ENCODE results near the gene FHAD1. TPM values are rescaled to one million over a fixed set of nuclear protein-coding genes. Genes with fewer than 3 reads are reported as not detected.

Gene FHAD1
- total and polyA plus RNA-seq, 2 experiments from 2014 or later = 0.13 to 0.68 TPM

DNA sequence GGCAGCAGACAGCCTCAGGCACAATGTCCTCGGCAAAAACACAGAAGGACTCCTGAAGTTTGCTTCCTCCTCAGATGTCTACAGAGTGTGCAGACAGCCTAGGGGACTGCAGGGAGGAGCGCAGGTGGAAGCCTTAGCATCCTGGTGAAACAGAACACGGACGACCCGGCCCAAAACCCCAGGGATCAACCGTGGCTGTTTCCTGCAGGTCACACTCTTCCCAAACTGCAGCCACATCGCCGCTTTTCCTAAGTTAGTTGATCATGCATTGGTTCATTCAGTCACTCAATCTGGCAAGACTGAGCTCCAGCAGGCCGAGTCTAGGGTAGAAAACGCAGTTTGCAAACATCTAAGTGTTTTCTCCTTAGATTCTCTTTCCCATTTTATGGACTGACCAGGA lies 33.4 kb downstream of the FHAD1 start:
- H3K79me2 ChIP-seq = no peaks in the 10 kb centered on the region
- H3K4me1 ChIP-seq (ENCODE audit: insufficient read depth) = peaks cover 11% of the 10 kb centered on the region
- no peaks in the 10 kb centered on the region for H3K27me3 ChIP-seq
- H3K4me3 ChIP-seq = no peak overlapping the region
- no peaks in the 10 kb centered on the region for H3K36me3 ChIP-seq (replicated peaks; ENCODE audit: insufficient read depth, low read depth)
- TF ChIP-seq, protein P1, sequence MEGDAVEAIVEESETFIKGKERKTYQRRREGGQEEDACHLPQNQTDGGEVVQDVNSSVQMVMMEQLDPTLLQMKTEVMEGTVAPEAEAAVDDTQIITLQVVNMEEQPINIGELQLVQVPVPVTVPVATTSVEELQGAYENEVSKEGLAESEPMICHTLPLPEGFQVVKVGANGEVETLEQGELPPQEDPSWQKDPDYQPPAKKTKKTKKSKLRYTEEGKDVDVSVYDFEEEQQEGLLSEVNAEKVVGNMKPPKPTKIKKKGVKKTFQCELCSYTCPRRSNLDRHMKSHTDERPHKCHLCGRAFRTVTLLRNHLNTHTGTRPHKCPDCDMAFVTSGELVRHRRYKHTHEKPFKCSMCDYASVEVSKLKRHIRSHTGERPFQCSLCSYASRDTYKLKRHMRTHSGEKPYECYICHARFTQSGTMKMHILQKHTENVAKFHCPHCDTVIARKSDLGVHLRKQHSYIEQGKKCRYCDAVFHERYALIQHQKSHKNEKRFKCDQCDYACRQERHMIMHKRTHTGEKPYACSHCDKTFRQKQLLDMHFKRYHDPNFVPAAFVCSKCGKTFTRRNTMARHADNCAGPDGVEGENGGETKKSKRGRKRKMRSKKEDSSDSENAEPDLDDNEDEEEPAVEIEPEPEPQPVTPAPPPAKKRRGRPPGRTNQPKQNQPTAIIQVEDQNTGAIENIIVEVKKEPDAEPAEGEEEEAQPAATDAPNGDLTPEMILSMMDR (IDR thresholded peaks at IDR 0.05; ENCODE audit: poor library complexity) = no peak
- TF ChIP-seq EZH2phosphoT487 (IDR thresholded peaks at IDR 0.05; ENCODE audit: low read depth, severe bottlenecking, unreplicated experiment) (no peak), EZH2 (IDR thresholded peaks at IDR 0.05; ENCODE audit: borderline replicate concordance) (no peak)
- no peaks in the 10 kb centered on the region for H3K9me2 ChIP-seq (replicated peaks; ENCODE audit: insufficient read depth)
- no peaks in the 10 kb centered on the region for H3K9me3 ChIP-seq (ENCODE audit: low read depth)
- 90% methylated on average over 10 of the region's 10 CpGs for WGBS (ENCODE audit: low lambda C conversion rate, missing lambda C conversion rate)
- H3K27ac ChIP-seq = no peak overlapping the region
- no peaks in the 10 kb centered on the region for H4K20me1 ChIP-seq (ENCODE audit: insufficient read depth, poor library complexity, severe bottlenecking)
- DNase-seq (ENCODE audit: low spot score) = no peak
- H2AFZ ChIP-seq = no peak overlapping the region
- H3K4me2 ChIP-seq = no peak overlapping the region

DNA sequence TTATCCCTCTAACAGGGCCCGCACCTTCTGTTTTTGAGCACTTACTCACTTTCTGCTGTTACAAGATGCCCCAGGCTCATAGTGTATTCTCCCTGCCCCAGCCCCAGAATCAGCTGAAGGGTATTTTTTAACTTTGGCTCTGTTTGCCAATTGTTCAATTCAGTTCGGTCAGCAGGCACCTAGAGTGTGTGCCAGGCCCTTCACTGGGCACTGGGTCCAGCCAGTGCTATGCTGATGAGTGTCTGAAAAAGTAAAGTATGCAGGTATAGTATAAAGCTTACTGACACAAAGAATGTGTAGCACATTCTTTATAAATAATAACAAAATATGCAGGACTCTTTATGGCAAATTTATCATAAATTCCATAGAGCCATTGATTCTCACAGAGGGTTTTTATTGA lies 35.0 kb downstream of the FHAD1 start:
- Histone ChIP-seq H3K9me3 (ENCODE audit: low read depth) (no peaks in the 10 kb centered on the region), H3K79me2 (no peaks in the 10 kb centered on the region), H3K27me3 (no peaks in the 10 kb centered on the region), H3K4me1 (ENCODE audit: insufficient read depth) (peaks cover 12% of the 10 kb centered on the region), H3K4me2 (no peak overlapping the region), H4K20me1 (ENCODE audit: insufficient read depth, poor library complexity, severe bottlenecking) (no peaks in the 10 kb centered on the region), H2AFZ (no peak overlapping the region), H3K9me2 (replicated peaks; ENCODE audit: insufficient read depth) (no peaks in the 10 kb centered on the region), H3K36me3 (replicated peaks; ENCODE audit: insufficient read depth, low read depth) (no peaks in the 10 kb centered on the region), H3K4me3 (no peak overlapping the region), H3K27ac (no peak overlapping the region)
- no peak for TF ChIP-seq EZH2 (IDR thresholded peaks at IDR 0.05; ENCODE audit: borderline replicate concordance)
- 95% methylated on average over 2 of the region's 2 CpGs for WGBS (ENCODE audit: low lambda C conversion rate, missing lambda C conversion rate)
- DNase-seq (ENCODE audit: low spot score) = no peak

DNA sequence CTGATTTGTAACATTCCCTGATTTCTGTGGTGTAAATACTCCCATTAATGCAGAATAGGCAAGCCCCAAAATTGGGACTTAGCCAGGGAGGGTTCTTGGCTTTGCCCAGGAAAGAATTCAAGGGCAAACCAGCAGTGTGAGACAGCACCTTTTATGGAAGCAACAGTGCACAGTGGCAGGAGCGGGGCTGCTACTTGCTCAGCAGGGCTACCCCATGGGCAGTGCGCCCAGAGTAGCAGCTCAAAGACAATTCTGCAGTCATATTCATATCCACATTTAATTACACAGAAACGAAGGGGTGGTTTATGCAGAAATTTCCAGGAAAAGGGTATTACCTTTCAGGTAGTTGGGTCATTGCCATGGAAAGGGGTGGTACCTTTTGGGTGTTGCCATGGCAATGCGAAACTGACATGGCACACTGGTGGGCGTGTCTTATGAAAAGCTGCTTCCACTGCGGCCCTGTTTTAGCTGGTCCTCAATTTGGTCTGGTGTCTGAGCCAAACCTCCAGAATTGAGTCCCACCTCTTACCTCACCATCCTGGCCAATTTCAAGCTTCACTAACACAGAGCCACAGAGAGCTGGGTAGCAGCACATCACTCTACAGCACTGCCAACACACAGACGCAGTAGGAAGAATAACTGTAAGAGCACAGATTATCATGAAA lies 35.9 kb downstream of the FHAD1 start:
- no peaks in the 10 kb centered on the region for H3K27me3 ChIP-seq
- no peaks in the 10 kb centered on the region for H3K79me2 ChIP-seq
- H2AFZ ChIP-seq = no peak overlapping the region
- no peaks in the 10 kb centered on the region for H3K9me2 ChIP-seq (replicated peaks; ENCODE audit: insufficient read depth)
- no peak overlapping the region for H3K4me2 ChIP-seq
- TF ChIP-seq EZH2phosphoT487 (IDR thresholded peaks at IDR 0.05; ENCODE audit: low read depth, severe bottlenecking, unreplicated experiment) (no peak), EZH2 (IDR thresholded peaks at IDR 0.05; ENCODE audit: borderline replicate concordance) (no peak)
- TF ChIP-seq, protein P1 (IDR thresholded peaks at IDR 0.05; ENCODE audit: poor library complexity) = no peak
- H3K36me3 ChIP-seq (replicated peaks; ENCODE audit: insufficient read depth, low read depth) = no peaks in the 10 kb centered on the region
- H3K4me1 ChIP-seq (ENCODE audit: insufficient read depth) = peaks cover 12% of the 10 kb centered on the region
- H3K9me3 ChIP-seq (ENCODE audit: low read depth) = no peaks in the 10 kb centered on the region
- H3K27ac ChIP-seq = no peak overlapping the region
- H3K4me3 ChIP-seq = no peak overlapping the region
- no peaks in the 10 kb centered on the region for H4K20me1 ChIP-seq (ENCODE audit: insufficient read depth, poor library complexity, severe bottlenecking)
- WGBS (ENCODE audit: low lambda C conversion rate, missing lambda C conversion rate) = 93% methylated on average over 7 of the region's 7 CpGs
- no peak for DNase-seq (ENCODE audit: low spot score)

DNA sequence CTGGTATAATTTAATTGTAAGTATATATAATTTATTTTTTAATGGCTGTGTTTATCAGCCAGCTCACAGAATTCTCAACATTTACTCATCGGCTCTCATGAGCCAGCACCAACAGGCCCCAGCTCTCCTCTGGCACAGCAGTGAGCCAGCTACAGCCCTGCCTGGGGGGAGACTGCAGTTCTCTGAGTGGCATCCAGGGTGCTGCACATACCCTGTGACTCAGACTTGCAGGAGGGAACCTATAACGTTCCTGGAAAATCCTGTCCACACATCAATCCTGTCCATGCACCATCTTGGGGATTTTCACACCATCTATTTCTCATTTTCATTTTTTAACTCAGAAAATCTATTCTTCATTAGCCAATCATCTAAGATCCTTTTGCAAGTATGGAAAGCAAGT lies 36.5 kb downstream of the FHAD1 start:
- Histone ChIP-seq H4K20me1 (ENCODE audit: insufficient read depth, poor library complexity, severe bottlenecking) (no peaks in the 10 kb centered on the region), H3K4me1 (ENCODE audit: insufficient read depth) (peaks cover 12% of the 10 kb centered on the region), H3K9me2 (replicated peaks; ENCODE audit: insufficient read depth) (no peaks in the 10 kb centered on the region), H3K36me3 (replicated peaks; ENCODE audit: insufficient read depth, low read depth) (no peaks in the 10 kb centered on the region), H3K27me3 (no peaks in the 10 kb centered on the region), H2AFZ (no peak overlapping the region), H3K4me2 (no peak overlapping the region), H3K79me2 (no peaks in the 10 kb centered on the region), H3K9me3 (ENCODE audit: low read depth) (no peaks in the 10 kb centered on the region), H3K4me3 (no peak overlapping the region), H3K27ac (no peak overlapping the region)
- WGBS (ENCODE audit: low lambda C conversion rate, missing lambda C conversion rate) = 78% methylated on average over 2 of the region's 2 CpGs
- TF ChIP-seq EZH2 (IDR thresholded peaks at IDR 0.05; ENCODE audit: borderline replicate concordance) (no peak), EZH2phosphoT487 (IDR thresholded peaks at IDR 0.05; ENCODE audit: low read depth, severe bottlenecking, unreplicated experiment) (no peak)
- TF ChIP-seq, protein P1 (IDR thresholded peaks at IDR 0.05; ENCODE audit: poor library complexity) = no peak
- DNase-seq (ENCODE audit: low spot score) = no peak

Measured in hepatocyte (in vitro differentiated cells).